HG03135 (cell line): ENCODE results near the gene CALML4.
"Not testable (repeated sequence)": the region's sequence is repeated elsewhere in the genome, so short reads cannot be mapped to it uniquely, and the experiment has no call there.

Experiments used
- ATAC-seq: cut with Tn5 transposase; IDR thresholded peaks from one replicate; pipeline ENCODE4 v1.9.1; 2021; ENCODE audit warnings: mild to moderate bottlenecking, moderate library complexity; ENCODE audit not compliant: unreplicated experiment

The CALML4 gene, protein sequence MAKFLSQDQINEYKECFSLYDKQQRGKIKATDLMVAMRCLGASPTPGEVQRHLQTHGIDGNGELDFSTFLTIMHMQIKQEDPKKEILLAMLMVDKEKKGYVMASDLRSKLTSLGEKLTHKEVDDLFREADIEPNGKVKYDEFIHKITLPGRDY

DNA sequence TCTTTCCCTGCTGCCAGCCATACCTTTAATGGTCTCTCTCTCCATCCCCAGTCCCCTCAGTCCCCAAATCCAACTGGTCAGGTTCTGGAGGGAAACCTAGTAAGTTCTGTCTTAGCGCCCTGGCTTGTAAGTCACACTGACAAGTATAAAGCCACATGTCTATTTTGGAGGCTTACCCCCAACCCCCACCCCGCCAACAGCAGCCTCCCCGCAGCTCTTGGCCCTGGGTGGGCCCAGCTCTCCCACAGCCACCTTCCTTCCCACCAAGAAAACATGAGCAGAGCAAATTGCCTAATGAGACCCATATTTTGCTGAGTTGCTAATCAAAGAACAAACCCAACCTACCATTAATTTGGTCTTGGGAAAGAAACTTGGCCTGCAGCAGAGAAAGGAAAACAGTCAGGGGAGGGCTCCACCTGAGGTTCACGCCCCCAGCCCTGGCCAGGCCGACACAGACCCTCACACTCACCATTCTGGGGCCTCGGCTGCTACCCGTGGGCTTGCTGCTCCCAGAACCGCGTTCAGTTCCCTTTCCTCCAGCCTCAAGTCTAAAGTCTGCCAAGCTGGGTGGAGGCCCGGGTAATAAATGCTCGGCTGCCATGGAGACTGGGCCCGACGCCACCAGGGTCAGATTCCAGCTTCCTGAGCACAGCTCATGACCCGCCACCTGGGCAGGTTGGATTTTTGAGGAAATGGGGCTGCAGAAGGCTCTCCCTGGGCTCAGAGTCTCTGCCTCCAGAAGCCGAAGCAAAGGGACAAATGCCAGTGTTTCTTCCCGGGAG lies at the start of gene CALML4:
CALML4 (minus strand) TSS at position 557 of the 782 bp plus-strand sequence; CDS start at position 472, 85 bp downstream.
- ATAC-seq = no peak

DNA sequence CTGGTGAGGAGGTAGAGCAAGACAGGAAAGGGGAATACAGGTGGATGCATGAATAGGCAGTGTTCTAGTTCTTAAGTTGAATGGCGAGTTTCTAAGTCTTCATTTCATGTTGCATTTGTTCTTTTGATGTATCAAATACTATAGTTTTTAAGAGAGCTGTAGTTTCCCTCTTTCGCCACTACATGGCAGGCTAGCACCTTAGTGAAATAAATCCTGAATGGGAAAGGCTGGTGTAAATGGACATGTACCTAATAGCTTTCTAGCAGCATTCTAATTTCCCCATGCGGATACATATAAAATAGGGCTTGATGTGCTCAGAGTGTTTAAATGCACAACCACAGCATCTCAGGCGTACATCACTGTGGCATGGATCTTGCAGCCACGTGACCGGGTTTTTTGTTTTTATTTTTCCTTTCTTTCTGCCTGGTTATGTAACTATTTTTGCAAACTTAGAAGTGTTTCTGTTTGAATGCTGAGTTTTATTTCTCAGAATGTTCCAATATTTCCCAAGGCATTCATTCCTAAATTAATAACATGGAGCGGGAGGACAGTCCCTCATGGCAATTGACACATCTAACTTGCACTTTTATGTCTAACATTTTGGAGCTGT lies 47.9 kb upstream of the CALML4 start:
- ATAC-seq = no peak

DNA sequence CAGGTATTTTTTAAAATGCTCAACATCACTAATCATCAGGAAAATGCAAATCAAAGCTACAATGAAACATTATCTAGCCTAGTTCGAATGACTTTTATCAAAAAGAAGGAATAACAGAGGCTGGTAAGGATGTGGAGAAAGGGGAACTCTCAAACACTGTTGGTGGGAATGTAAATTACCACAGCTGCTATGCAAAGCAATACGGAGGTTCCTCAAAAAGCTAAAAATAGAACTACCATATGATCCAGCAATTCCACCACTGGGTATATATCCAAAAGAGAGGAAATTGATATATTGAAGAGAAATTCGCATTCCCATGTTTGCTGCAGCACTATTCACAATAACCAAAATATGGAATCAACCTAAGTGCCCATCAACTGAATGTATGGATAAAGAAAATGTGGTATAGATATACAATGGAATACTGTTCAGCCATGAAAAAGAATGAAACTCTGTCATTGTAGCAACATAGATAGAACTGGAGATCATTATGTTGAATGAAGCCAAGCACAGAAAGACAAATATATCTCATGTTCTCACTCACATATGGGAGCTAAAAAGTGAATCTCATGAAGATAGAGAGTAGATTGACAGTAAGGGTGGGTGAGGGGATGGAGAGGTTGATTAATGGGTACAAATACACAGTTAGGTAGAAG lies 44.1 kb upstream of the CALML4 start:
- ATAC-seq = no peak

DNA sequence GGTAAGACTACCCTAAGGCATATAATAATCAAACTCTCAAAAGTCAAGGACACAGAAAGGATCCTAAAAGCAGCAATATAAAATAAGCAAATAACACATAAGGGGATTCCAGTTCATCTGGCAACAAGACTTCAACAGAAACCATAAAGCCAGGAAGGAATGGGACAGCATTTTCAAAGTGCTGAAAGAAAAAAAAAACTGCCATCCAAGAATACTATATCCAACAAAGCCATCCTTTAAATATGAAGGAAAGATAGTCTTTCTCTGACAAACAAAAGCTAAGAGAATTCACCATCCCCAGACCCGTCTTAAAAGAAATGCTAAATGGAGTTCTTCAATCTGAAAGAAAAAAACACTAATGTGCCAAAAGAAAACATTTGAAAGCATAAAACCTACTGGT lies 39.1 kb upstream of the CALML4 start:
- no peak for ATAC-seq

DNA sequence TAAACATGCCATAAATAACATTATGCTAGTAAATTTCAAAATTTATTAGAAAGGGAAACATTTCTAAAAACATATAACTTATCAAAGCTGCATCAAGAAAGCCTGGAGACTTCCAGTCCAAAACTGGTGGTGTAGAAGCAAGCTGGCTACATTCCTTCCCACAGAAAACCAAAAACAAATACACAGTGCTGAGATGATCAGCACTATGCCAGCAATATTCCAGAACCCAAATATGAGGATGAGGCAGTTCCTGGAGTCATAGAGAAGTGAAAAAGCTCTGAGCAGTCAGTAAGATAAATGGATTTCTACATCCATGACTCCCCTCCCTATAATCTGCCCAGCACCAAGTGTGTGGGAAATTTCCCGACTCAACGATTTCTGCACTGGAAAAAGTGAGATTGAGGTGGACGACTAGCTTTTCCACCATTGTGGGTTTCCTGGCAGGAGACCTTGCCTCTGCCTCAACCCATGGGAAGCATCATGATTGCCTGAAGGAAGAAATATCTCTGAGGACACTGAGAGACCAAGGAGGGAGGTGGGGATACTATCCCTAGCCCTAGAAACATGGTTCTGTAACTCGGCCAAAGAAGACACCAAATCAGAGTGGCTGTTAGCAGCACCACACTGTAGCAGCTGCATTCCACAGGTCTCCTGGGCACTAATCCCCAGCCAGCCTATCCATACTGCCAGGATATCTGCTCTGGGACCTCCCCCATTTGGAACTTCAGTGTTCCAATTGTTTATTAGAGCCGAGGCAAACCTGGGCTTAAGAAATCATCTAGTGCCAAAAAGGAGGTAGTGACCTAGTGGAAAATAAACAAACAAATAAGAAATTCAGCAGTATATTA lies 36.2 kb upstream of the CALML4 start:
- ATAC-seq = no peak

DNA sequence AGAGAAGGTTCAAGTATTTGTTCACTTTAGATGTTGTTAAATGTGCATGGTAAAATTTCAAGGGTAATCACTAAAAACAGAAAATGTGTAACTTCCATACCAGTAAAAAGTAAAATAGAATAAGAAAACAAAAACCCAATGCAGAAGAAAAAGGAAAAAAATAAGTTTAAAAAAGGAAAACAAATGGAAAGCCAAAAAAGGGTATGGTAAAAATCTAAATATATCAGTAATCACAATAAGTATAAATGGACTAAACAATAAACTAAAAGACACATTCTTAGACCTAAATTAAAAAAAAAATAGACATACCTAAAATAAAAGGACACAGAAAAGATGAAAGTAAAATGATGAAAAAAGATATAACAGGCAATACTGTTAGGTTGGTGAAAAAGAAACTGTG lies 33.9 kb upstream of the CALML4 start:
- no peak for ATAC-seq

DNA sequence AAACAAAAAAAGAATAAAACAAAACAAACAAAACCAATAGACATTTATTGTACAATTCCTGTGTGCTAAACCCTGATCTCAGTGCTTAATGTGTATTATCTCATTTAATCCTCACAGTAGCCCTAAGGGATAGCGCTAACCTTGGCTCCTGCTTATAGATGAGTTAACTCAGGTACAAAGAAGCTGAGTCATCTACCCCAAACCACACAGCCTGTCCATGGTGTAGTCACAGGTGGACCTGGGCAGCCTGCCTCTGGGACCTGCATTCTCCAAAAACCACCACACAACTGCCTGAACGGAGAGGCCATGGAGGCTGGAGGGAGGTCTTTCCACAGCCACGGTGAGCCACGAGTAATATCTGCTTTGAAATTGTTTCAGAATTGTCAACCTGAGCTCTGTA lies 29.9 kb upstream of the CALML4 start:
- ATAC-seq = no peak

DNA sequence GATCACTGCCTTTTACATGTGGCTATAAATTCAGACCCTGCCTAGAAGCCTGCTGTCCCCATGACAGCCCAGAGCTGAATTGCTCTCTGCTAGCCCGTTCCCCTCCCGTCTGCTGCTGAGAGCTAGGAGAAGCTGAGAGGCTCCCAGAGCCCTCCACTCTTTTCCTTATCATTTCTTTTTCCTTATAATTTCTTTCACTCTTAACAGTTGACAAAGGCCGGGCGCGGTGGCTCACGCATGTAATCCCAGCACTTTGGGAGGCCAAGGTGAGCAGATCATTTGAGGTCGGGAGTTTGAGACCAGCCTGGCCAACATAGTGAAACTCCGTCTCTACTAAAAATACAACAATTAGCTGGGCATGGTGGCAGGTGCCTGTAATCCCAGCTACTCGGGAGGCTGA lies 29.4 kb upstream of the CALML4 start:
- not testable (repeated sequence) for ATAC-seq

DNA sequence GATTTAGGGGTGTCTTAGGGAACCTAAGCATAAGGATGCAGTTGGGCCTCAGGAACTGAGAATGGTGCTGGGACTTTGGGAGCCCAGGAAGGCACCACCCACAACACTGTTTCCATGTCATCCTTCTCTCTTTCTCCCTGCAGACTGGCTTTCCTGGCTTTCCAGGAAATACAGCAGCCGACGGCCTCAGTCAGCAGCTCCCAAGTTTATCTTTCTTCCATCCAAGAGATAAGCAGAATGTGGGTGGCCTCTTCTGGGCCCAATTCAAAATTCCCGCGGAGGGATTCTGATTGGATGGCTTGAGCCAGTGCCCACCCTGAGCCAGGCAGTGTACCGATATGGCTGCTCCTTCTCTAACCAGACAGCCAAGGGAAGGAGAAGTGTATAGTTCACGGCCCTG lies 28.9 kb upstream of the CALML4 start:
- ATAC-seq = no peak

DNA sequence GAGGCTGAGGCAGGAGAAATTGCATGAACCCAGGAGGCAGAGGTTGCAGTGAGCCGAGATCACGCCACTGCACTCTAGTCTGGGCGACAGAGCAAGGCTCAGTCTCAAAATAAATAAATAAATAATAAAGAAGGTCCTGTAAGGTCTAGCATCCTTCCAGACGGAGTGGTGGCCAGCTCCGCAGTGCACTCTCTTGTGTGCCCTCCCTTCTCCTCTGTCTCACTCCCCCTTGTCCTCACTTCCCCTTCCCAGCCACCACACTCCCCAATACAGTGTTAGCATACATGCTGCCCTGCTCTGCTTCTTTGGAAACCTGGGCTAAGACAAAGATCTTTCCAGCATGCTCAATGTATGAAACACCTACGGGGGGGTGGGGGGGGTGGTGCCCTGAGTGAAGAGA lies 27.8 kb upstream of the CALML4 start:
- ATAC-seq = no peak

DNA sequence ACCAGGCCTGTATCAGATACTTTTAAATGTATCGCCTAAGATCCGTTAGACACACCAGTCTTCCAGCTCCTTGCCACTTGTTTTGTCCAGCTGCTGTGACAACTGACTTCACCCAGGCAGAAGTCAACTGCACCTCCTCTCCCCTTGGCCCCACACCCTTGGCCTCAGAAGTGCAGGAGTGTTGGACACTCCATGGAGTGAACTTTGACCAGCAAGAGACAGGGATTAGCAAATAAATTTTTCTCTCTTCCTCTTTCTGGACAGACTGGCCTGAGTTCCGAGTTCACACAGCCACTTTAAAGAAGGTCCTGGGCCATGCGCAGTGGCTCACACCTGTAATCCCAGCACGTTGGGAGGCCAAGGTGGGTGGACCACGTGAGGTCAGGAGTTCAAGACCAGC lies 27.3 kb upstream of the CALML4 start:
- no peak for ATAC-seq

DNA sequence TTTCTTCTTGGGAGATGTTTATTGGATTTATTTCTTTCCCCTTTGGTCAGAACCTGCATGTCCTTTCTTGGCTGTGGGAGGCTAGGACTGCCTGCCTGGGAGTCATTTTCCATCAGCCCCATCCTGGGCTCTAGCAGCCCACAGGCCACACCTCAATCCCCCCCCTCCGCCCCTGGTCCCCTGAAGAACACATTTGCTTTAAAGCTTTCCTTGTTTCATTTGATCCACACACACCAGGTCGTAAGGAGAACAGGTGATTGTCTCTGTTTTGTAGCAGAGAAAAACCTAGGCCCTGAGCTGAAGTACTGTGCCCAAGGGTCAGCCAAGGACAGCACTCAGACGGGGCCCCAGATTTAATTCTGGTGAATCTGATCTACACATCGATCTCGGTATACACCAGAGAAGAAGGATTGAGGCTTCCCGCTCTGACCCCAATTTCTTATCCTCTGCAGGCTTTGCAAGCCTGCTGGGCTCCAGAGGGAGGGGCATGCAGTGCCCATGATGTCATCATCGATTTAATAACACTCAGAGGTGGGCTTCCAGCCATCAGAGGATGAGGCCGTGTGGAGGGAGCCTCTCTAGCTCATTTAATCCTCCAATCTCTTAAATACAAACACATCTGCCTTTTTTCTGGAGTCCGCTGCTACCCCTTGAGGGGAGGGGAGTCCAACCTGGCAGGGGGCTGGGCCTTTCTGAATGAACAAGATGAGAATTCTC lies 26.1 kb upstream of the CALML4 start:
- no peak for ATAC-seq

DNA sequence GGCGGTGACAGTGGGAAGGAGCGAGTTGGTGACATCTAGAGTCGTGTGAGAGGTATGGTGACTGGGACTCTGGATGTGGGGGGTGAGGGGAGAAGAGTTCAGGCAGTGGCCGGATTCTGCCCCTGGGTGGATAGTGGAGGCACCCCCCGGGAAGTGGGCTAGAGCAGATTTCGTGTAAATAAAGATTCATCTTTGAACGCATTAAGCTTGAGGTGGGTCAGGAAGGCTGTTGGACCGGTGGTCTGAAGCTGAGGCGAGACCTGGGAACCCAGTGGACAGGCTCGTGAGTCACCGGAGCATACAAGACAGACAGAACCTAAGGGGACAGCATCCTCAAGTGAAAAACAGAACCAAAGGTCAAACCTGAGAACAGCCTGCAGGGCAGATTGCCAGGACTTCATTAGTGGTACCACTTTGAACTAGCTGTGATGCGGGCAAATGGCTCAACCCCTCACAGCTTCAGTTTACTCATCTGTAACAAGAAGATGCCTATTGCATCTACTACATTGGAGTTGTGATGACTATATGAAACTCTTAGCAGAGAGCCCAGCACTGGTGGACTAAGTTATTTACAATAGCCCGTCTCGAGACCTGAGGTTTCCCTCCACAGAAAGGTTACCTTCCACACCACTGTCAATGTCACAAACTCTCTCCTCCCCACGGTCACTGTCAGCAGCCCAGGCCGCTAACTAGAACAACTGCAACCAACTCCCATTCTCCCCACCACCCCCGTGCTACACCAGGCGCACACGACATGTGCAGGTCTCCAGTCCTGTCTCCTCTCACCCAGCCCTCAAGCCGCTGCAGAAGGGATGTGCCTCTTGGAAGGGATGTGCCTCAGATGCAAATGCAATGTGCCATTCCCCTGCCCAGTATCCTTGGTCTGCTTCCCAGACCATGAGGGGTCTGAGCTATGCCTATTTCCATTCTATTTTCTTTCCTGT lies 25.3 kb upstream of the CALML4 start:
- ATAC-seq = no peak

DNA sequence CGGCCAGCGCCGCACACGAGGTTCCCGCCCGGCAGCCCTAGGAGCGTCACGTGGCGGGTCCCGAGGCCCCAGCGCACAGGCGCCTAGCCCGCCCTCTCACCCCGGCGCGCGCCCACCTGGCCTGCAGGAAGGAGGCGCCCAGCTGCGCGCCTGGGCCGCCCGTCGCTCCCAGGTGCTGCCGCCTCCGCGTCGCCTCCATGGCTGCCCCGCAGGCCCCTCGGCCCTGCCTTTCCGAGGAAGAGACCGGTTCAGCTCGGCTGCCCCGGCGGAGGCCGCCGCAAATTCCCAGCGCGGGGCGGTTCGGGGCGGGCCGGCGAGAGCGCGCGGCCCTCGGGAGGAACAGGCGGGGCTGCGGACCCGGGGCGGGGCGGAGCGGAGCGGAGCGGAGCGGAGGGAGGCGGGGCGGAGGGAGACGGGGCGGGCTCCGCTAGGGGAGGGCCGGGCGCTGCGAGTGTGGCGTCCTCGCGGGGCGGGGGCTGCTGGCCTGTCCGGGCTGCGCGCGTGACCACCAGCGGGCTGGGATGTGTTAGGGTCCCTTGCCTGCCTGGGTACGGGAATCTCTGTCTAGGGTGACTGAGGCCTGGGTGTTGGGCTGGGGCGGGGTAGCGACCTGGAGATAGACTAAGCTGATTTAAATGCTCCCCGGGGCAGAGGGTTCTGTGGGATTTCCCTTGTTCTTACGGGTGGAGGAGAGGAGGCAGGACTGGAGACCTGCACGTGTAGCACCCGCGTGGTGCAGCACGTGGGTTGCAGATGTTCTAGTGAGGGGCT lies 24.4 kb upstream of the CALML4 start, which contains the start of gene CLN6:
CLN6 (minus strand) TSS at position 343 of the 771 bp plus-strand sequence; CDS start at position 199, 144 bp downstream.
- ATAC-seq = peak; percentile 69

DNA sequence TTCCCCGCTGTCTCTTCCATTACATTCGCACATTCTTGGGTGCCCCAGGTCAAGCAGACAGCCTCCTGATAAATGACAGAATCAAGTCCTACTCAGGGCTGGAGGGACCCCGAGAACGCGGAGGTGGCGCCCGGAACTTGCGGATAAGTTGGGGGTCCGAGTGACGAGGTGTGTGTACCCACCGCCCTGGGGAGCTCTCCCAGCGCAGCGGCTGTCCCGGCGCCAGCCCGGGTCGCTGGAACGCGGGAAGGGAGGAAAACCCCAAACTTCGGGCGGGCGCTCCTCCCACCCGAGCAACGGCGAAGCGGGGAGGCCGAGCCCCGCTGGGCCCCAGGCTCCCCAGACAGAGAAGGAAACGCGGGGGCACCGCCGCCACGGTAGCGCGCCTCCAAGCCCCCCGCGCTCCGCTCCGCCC lies 23.8 kb upstream of the CALML4 start:
- ATAC-seq = peak; percentile 9

DNA sequence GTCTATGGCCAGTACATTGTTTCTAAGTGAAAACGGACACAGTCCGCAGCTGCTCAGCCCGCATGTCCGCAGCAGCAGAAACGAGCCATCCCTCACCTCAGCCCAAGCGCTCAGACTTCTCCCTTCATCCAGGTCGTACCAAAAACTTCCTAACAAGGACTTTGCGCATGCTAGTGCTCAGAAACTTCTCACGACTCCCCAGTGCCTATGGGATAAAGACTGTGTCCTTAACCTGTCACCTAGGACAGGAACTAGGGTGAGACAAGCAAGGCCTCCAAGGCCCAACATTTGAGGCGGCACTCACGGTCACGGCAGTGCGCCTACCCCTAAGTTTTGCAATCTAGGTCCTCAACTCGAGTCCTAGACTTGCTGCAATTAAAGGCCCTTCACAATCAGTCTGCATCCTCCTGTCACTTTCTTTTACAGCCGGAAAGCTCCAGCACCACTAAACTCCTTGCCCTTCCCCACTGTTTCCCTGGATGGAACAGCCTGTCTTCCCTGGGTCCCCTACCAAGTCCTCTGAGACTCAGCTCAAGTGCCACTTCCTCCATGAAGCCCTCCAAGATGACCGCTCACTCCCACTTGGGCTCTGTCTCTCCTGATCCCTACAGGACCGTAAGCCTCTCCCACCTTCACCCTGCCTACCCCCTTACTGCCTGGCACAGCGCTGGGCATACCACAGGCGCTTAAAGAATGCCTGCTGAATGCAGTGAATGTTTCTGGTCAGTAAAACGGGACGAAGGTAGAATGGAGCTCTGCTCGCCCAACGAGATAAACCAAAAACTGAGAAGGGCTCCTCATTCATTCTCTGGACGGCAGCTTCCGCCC lies 23.2 kb upstream of the CALML4 start:
- ATAC-seq = no peak

DNA sequence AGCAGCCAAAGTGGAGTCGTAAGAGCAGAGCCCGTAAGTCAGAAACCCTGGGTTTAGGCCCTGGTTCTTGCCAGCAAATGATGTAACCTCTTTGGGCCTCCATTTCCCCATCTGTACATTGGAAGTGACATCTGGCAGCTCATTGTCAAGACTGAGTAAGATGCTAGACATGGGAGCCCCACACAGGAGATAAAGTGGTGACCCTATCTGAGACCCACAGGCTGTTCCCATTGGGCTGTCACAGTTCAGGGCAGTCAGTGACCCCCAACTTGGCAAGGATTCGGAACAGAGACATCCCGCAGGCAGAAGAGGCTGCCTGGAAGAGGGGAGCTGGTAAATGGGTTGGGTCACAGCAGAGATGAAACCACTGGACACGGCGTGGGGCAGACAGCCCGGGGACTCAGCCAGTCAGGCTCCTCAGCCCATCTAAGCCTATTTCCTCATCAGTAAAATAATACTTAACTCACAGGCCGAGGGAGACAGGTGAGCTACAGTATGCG lies 22.6 kb upstream of the CALML4 start:
- no peak for ATAC-seq
